Measurements from ENCODE around the gene CBY1. TPM values are rescaled to one million over a fixed set of nuclear protein-coding genes. Genes with fewer than 3 reads are reported as not detected.

CBY1 gene
- total RNA-seq, 2 experiments from 2014 or later = 9.5 to 11.0 TPM

GRCh38 chr22:38657045-38657909 is 839 bp downstream of the CBY1 start:
- Mint-ChIP-seq H3K27me3 (no peaks in the 10 kb centered on the region), H3K36me3 (ENCODE audit: low read depth) (no peaks in the 10 kb centered on the region), H3K9me3 (no peaks in the 10 kb centered on the region), H3K4me1 (peaks cover 27% of the 10 kb centered on the region), H3K4me3 (peak overlapping the region; percentile 86), H3K27ac (peak overlapping the region; percentile 86)
- ChIA-PET POLR2A (interaction anchor here (0.8 to 1.6 kb wide), 5 partner anchors 23 to 879 kb away, joined by 3 to 9 read pairs (median 3); partner anchors contain the start of gene TOMM22), CTCF (interaction anchor here (0.8 to 1.5 kb wide), 3 partner anchors 24 to 97 kb away, joined by 3 to 8 read pairs (median 4); partner anchors contain the start of gene TOMM22)
- DNase-seq = peak; percentile 45

- Mint-ChIP-seq H3K4me3 (no peak overlapping the region), H3K4me1 (no peaks in the 10 kb centered on the region), H3K27ac (no peak overlapping the region), H3K9me3 (no peaks in the 10 kb centered on the region), H3K36me3 (ENCODE audit: low read depth) (peaks cover 17% of the 10 kb centered on the region), H3K27me3 (no peaks in the 10 kb centered on the region)
- ChIA-PET CTCF (no interaction called here), POLR2A (no interaction called here)
- no peak for DNase-seq
Measured at GRCh38 chr22:38674888-38675287, 18.4 kb downstream of the CBY1 start.

GRCh38 chr22:38675833-38676232 is 19.4 kb downstream of the CBY1 start:
- H3K4me1 Mint-ChIP-seq = no peaks in the 10 kb centered on the region

GRCh38 chr22:38681582-38682335 is 25.3 kb downstream of the CBY1 start, which contains the start of gene TOMM22:
TOMM22 (plus strand) TSS chr22:38681957; CDS start chr22:38681979, 22 bp downstream.
- CTCF ChIA-PET = interaction anchor here (0.6 to 2.8 kb wide), 16 partner anchors 11 to 630 kb away, joined by 3 to 17 read pairs (median 6); partner anchors contain the start of genes CBY1, FAM227A and GTPBP1

More at GRCh38 chr22:38675833-38676232, 19.4 kb downstream of the CBY1 start:
- H3K9me3 Mint-ChIP-seq = no peaks in the 10 kb centered on the region
- no peaks in the 10 kb centered on the region for H3K27me3 Mint-ChIP-seq
- no peak overlapping the region for H3K27ac Mint-ChIP-seq
- ChIA-PET POLR2A (no interaction called here), CTCF (no interaction called here)
- H3K36me3 Mint-ChIP-seq (ENCODE audit: low read depth) = peaks cover 14% of the 10 kb centered on the region
- no peak for DNase-seq
- H3K4me3 Mint-ChIP-seq = no peak overlapping the region

GRCh38 chr22:38684895-38685294 is 28.5 kb downstream of the CBY1 start:
- H3K27ac Mint-ChIP-seq = no peak overlapping the region
- POLR2A ChIA-PET = interaction anchor here (0.7 to 6.4 kb wide), 4 partner anchors 11 to 73 kb away, joined by 3 to 139 read pairs (median 3); partner anchors contain the start of gene JOSD1
- CTCF ChIA-PET = interaction anchor here (0.7 kb wide), 1 partner anchor 33 kb away, joined by 3 read pairs; no protein-coding TSS in a partner anchor
- H3K4me3 Mint-ChIP-seq = no peak overlapping the region
- no peaks in the 10 kb centered on the region for H3K9me3 Mint-ChIP-seq
- no peak for DNase-seq
- H3K36me3 Mint-ChIP-seq (ENCODE audit: low read depth) = peaks cover 64% of the 10 kb centered on the region
- H3K27me3 Mint-ChIP-seq = no peaks in the 10 kb centered on the region
- H3K4me1 Mint-ChIP-seq = peaks cover 25% of the 10 kb centered on the region

More at GRCh38 chr22:38681582-38682335, 25.3 kb downstream of the CBY1 start, which contains the start of gene TOMM22:
- H3K4me3 Mint-ChIP-seq = peak within 1 kb of the TSS; percentile 100
- peak within 1 kb of the TSS; percentile 95 for H3K27ac Mint-ChIP-seq
- peak; percentile 85 for DNase-seq
- POLR2A ChIA-PET = interaction anchor here (0.6 to 6.4 kb wide), 17 partner anchors 9 to 315 kb away, joined by 3 to 139 read pairs (median 4); partner anchors contain the start of genes CBY1, DMC1, FAM227A and GTPBP1
- no peaks in the 10 kb centered on the region for H3K27me3 Mint-ChIP-seq
- H3K36me3 Mint-ChIP-seq (ENCODE audit: low read depth) = peaks cover 39% of the 10 kb centered on the region
- no peaks in the 10 kb centered on the region for H3K9me3 Mint-ChIP-seq
- H3K4me1 Mint-ChIP-seq = peaks cover 25% of the 10 kb centered on the region

GRCh38 chr22:38685761-38686160 is 29.3 kb downstream of the CBY1 start:
- ChIA-PET POLR2A (interaction anchor here (0.9 to 6.4 kb wide), 2 partner anchors 10 to 24 kb away, joined by 3 to 139 read pairs; partner anchors contain the start of gene JOSD1), CTCF (no interaction called here)
- Mint-ChIP-seq H3K4me1 (peaks cover 27% of the 10 kb centered on the region), H3K27ac (no peak overlapping the region), H3K36me3 (ENCODE audit: low read depth) (peaks cover 64% of the 10 kb centered on the region), H3K9me3 (no peaks in the 10 kb centered on the region), H3K27me3 (no peaks in the 10 kb centered on the region), H3K4me3 (no peak overlapping the region)
- no peak for DNase-seq

- no peak overlapping the region for H3K27ac Mint-ChIP-seq
- H3K36me3 Mint-ChIP-seq (ENCODE audit: low read depth) = peaks cover 68% of the 10 kb centered on the region
- CTCF ChIA-PET = interaction anchor here (0.9 kb wide), 1 partner anchor 10 kb away, joined by 3 read pairs; no protein-coding TSS in a partner anchor
- DNase-seq = no peak
- POLR2A ChIA-PET = interaction anchor here (1.1 to 2.9 kb wide), 2 partner anchors 9 to 17 kb away, joined by 3 to 13 read pairs; no protein-coding TSS in a partner anchor
- H3K4me3 Mint-ChIP-seq = no peak overlapping the region
- H3K4me1 Mint-ChIP-seq = peaks cover 22% of the 10 kb centered on the region
- no peaks in the 10 kb centered on the region for H3K9me3 Mint-ChIP-seq
- H3K27me3 Mint-ChIP-seq = no peaks in the 10 kb centered on the region
Measured at GRCh38 chr22:38689651-38690050, 33.2 kb downstream of the CBY1 start.

GRCh38 chr22:38694049-38694448 is 37.6 kb downstream of the CBY1 start:
- Mint-ChIP-seq H3K4me1 (peaks cover 63% of the 10 kb centered on the region), H3K4me3 (no peak overlapping the region), H3K9me3 (no peaks in the 10 kb centered on the region), H3K36me3 (ENCODE audit: low read depth) (peaks cover 68% of the 10 kb centered on the region), H3K27ac (no peak overlapping the region), H3K27me3 (no peaks in the 10 kb centered on the region)
- ChIA-PET POLR2A (interaction anchor here (1.8 to 9.9 kb wide), 2 partner anchors 11 to 12 kb away, joined by 9 to 139 read pairs; partner anchors contain the start of genes GTPBP1 and TOMM22), CTCF (interaction anchor here (1.3 to 2.9 kb wide), 2 partner anchors 12 kb away, joined by 3 to 11 read pairs; partner anchors contain the start of genes GTPBP1 and TOMM22)
- DNase-seq = no peak

- POLR2A ChIA-PET = interaction anchor here (5.4 to 9.9 kb wide), 3 partner anchors 12 to 59 kb away, joined by 34 to 139 read pairs (median 50); partner anchors contain the start of genes SUN2 and TOMM22
- Mint-ChIP-seq H3K36me3 (ENCODE audit: low read depth) (peaks cover 71% of the 10 kb centered on the region), H3K4me1 (peaks cover 70% of the 10 kb centered on the region), H3K27ac (no peak overlapping the region), H3K9me3 (no peaks in the 10 kb centered on the region), H3K4me3 (no peak overlapping the region), H3K27me3 (no peaks in the 10 kb centered on the region)
- CTCF ChIA-PET = interaction anchor here (0.7 to 2.9 kb wide), 3 partner anchors 11 to 25 kb away, joined by 3 to 11 read pairs (median 4); partner anchors contain the start of genes GTPBP1 and TOMM22
- no peak for DNase-seq
Measured at GRCh38 chr22:38694940-38695339, 38.5 kb downstream of the CBY1 start.

GRCh38 chr22:38696606-38697424 is 40.4 kb downstream of the CBY1 start:
- H3K4me3 Mint-ChIP-seq = peak overlapping the region; percentile 96

GRCh38 chr22:38697425-38698089 is 41.1 kb downstream of the CBY1 start:
- peak overlapping the region; percentile 98 for H3K27ac Mint-ChIP-seq
- ChIA-PET CTCF (interaction anchor here (0.5 to 2.5 kb wide), 8 partner anchors 8 to 645 kb away, joined by 3 to 17 read pairs (median 6); partner anchors contain the start of genes GTPBP1 and TOMM22), POLR2A (interaction anchor here (0.7 to 9.9 kb wide), 10 partner anchors 9 to 242 kb away, joined by 3 to 139 read pairs (median 9); partner anchors contain the start of genes GTPBP1, SUN2 and TOMM22)
- peak overlapping the region; percentile 96 for H3K4me3 Mint-ChIP-seq
- DNase-seq = no peak
- H3K9me3 Mint-ChIP-seq = no peaks in the 10 kb centered on the region
- H3K36me3 Mint-ChIP-seq (ENCODE audit: low read depth) = peaks cover 65% of the 10 kb centered on the region
- H3K27me3 Mint-ChIP-seq = no peaks in the 10 kb centered on the region
- peaks cover 66% of the 10 kb centered on the region for H3K4me1 Mint-ChIP-seq

More at GRCh38 chr22:38696606-38697424, 40.4 kb downstream of the CBY1 start:
- Mint-ChIP-seq H3K4me1 (peaks cover 69% of the 10 kb centered on the region), H3K9me3 (no peaks in the 10 kb centered on the region), H3K27ac (peak overlapping the region; percentile 98), H3K27me3 (no peaks in the 10 kb centered on the region), H3K36me3 (ENCODE audit: low read depth) (peaks cover 68% of the 10 kb centered on the region)
- peak; percentile 61 for DNase-seq
- POLR2A ChIA-PET = interaction anchor here (0.9 to 9.9 kb wide), 11 partner anchors 8 to 623 kb away, joined by 3 to 139 read pairs (median 5); partner anchors contain the start of genes GTPBP1, RPL3, SUN2 and TOMM22
- CTCF ChIA-PET = interaction anchor here (0.5 to 2.1 kb wide), 6 partner anchors 9 to 67 kb away, joined by 3 to 10 read pairs (median 4); partner anchors contain the start of genes GTPBP1 and TOMM22
